Liver (tissue), 9 donors: ENCODE measurements around the gene ERAL1. TPM values are rescaled to one million over a fixed set of nuclear protein-coding genes. Genes with fewer than 3 reads are reported as not detected.

ENCODE experiments used
- DNase-seq: peaks from one replicate; pipeline ENCODE4 v3.0.0-alpha.2; 2017; ENCODE audit warnings: low spot score
- H3K27ac ChIP-seq, 2 donors: one replicate each; pipeline ENCODE4 v1.7.0; 2013; ENCODE audit warnings: inconsistent platforms in 2 of 2, low read length in 2 of 2, control low read depth in 1 of 2, low read depth in 1 of 2, mild to moderate bottlenecking in 1 of 2
- H3K27me3 ChIP-seq, 4 donors: one replicate each; pipeline versions ENCODE4 v1.6.1 to v1.7.0; 2013; ENCODE audit warnings: low read length in 3 of 4, inconsistent platforms in 1 of 4, mild to moderate bottlenecking in 1 of 4, moderate library complexity in 1 of 4; ENCODE audit not compliant: control insufficient read depth in 4 of 4, insufficient read depth in 4 of 4
- H3K36me3 ChIP-seq, 4 donors: one replicate each; pipeline versions ENCODE4 v1.6.1 to v1.7.0; 2013; ENCODE audit warnings: low read length in 3 of 4, mild to moderate bottlenecking in 3 of 4, low read depth in 1 of 4, moderate library complexity in 1 of 4; ENCODE audit not compliant: control insufficient read depth in 4 of 4, insufficient read depth in 3 of 4
- H3K4me1 ChIP-seq, 4 donors: one replicate each; pipeline versions ENCODE4 v1.6.1 to v1.7.0; 2013; ENCODE audit warnings: low read length in 3 of 4, mild to moderate bottlenecking in 3 of 4, moderate library complexity in 1 of 4; ENCODE audit not compliant: control insufficient read depth in 4 of 4, insufficient read depth in 4 of 4
- H3K4me3 ChIP-seq, 3 donors: one replicate each; pipeline versions ENCODE4 v1.6.1 to v1.7.0; 2013; ENCODE audit warnings: low read length in 3 of 3, control low read depth in 1 of 3, low read depth in 1 of 3, mild to moderate bottlenecking in 1 of 3
- H3K9ac ChIP-seq, 2 donors: one replicate each; pipeline ENCODE4 v1.7.0; 2013; ENCODE audit warnings: low read length in 2 of 2, mild to moderate bottlenecking in 2 of 2, moderate library complexity in 2 of 2, control low read depth in 1 of 2, low read depth in 1 of 2
- H3K9me3 ChIP-seq, 4 donors: one replicate each; pipeline versions ENCODE4 v1.6.1 to v1.7.0; 2013; ENCODE audit warnings: low read length in 3 of 4; ENCODE audit not compliant: control insufficient read depth in 4 of 4
- FOXA1 ChIP-seq: IDR thresholded peaks from 2 replicates; pipeline ENCODE4 v1.6.1; 2016; ENCODE audit warnings: antibody characterized with exemption
- GABPA ChIP-seq, 2 donors: IDR thresholded peaks in 1 of 2; conservative IDR thresholded peaks in 1 of 2; 2 replicates each; pipeline ENCODE4 v1.6.1; 2016; ENCODE audit warnings: antibody characterized with exemption in 2 of 2, mild to moderate bottlenecking in 1 of 2, moderate library complexity in 1 of 2
- HNF4A ChIP-seq, 2 donors: conservative IDR thresholded peaks; 2 replicates each; pipeline ENCODE4 v1.6.1; 2016; ENCODE audit warnings: antibody characterized with exemption in 2 of 2, mild to moderate bottlenecking in 2 of 2
- HNF4G ChIP-seq: IDR thresholded peaks from 2 replicates; pipeline ENCODE4 v1.6.1; 2016; ENCODE audit warnings: antibody characterized with exemption
- JUND ChIP-seq, 2 donors: IDR thresholded peaks; 2 replicates each; pipeline ENCODE4 v1.6.1; 2016; ENCODE audit warnings: antibody characterized with exemption in 2 of 2
- NR2F2 ChIP-seq: IDR thresholded peaks from 2 replicates; pipeline ENCODE4 v1.6.1; 2016; ENCODE audit warnings: antibody characterized with exemption
- RXRA ChIP-seq, 2 donors: IDR thresholded peaks; 2 replicates each; pipeline ENCODE4 v1.6.1; 2017 to 2018; ENCODE audit warnings: antibody characterized with exemption in 2 of 2, mild to moderate bottlenecking in 1 of 2
- SP1 ChIP-seq: IDR thresholded peaks from 2 replicates; pipeline ENCODE4 v1.6.1; 2018; ENCODE audit warnings: antibody characterized with exemption, mild to moderate bottlenecking
- WGBS: extraction: QIAGEN DNeasy Blood & Tissue Kit; methylation state at CpG from one replicate; pipeline ENCODE4 v1.1.7; 2013; 5-methylcytosine and 5-hydroxymethylcytosine counted together
- polyA plus RNA-seq, 2 donors: library from polyadenylated mRNA; stranded (reverse) in 1 of 2; unstranded in 1 of 2; fragments of 200-250 nt in 1 of 2; fragments of >200 nt in 1 of 2; fragmentation: Nextera tagmentation in 1 of 2; extraction: Ambion mirVana in 1 of 2; gene quantifications; one replicate each; pipeline versions ENCODE4 v1.2.1 to v1.2.3, GENCODE V29; 2013 to 2015
- total RNA-seq, 2 donors: library from RNA; depleted of rRNA; stranded (reverse); fragments of >200 nt; gene quantifications; one replicate each; pipeline ENCODE4 v1.2.3, GENCODE V29; 2014
- TF ChIP-seq, protein P1 (sequence below): IDR thresholded peaks from 2 replicates; pipeline ENCODE4 v1.6.1; 2016; ENCODE audit warnings: antibody characterized with exemption
- TF ChIP-seq, protein P2 (sequence below): IDR thresholded peaks from 2 replicates; pipeline ENCODE4 v1.6.1; 2016; ENCODE audit warnings: antibody characterized with exemption
- donor health status: healthy.
- donor health status: healthy.
- donor health status: healthy.
- donor health status: healthy.
- donor health status: healthy.

The ERAL1 gene
- total and polyA plus RNA-seq, 4 donors, result 17.3 to 34.5 (median 29.5) TPM

DNA sequence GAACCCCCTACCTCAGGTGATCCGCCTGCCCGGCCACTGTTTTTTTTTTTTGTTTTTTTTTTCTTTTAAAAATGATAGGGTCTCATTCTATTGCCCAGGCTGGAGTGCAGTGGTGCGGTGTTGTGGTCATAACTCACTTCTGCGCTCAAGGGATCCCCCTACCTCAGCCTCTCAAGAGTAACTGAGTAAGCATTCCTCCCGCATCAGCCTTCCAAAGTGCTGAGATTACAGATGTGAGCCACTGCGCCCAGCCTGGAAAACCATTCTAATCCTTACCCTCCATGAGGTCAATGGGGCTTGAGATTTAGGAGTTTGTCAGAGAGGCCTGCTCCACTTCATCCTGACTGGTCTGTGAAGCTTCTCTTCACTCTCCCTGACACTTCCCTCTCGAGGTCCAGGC is 12.5 kb downstream of the ERAL1 start:
- TF ChIP-seq, protein P1, sequence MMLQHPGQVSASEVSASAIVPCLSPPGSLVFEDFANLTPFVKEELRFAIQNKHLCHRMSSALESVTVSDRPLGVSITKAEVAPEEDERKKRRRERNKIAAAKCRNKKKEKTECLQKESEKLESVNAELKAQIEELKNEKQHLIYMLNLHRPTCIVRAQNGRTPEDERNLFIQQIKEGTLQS, result no peak
- TF ChIP-seq HNF4G, result no peak
- TF ChIP-seq GABPA (IDR thresholded peaks at IDR 0.05 in 1 of 2, conservative IDR thresholded peaks at IDR 0.05 in 1 of 2), result no peak
- TF ChIP-seq RXRA (IDR thresholded peaks at IDR 0.05), result no peak
- no peak for TF ChIP-seq SP1
- TF ChIP-seq NR2F2, result no peak
- TF ChIP-seq HNF4A (conservative IDR thresholded peaks at IDR 0.05), result no peak
- no peak for DNase-seq
- H3K9me3 ChIP-seq, result no peaks in the 10 kb centered on the region
- no peaks in the 10 kb centered on the region for H3K27me3 ChIP-seq
- no peak overlapping the region for H3K27ac ChIP-seq
- WGBS, result 95% methylated on average over 7 of the region's 7 CpGs
- no peak overlapping the region for H3K4me3 ChIP-seq
- no peaks in the 10 kb centered on the region for H3K36me3 ChIP-seq
- H3K9ac ChIP-seq, result no peak overlapping the region
- H3K4me1 ChIP-seq, result no peaks in the 10 kb centered on the region

DNA sequence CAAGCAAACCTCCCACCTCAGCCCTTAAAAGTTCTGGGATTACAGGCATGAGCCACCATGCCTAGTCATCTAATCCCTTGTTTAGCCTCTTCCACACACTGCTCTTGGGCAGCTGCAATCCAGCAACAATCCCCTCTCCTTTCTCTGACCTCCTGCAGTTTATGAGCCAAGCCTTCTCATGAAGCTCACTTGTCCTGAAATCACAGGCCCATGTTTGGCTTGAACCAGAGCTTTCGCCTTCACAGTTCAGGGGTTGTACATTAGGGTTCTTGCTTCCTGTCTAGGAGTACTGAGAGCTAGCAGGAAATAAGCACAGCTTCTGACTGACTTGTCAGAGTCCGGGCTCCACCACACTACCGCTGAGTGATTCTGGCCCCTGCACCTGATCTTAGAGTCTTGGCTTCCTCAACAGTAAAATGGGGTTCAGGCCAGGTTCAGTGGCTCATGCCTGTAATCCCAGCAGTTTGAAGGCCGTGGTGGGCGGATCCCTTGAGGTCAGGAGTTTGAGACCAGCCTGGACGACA is 16.3 kb downstream of the ERAL1 start:
- DNase-seq, result no peak
- H3K4me1 ChIP-seq, result no peaks in the 10 kb centered on the region

DNA sequence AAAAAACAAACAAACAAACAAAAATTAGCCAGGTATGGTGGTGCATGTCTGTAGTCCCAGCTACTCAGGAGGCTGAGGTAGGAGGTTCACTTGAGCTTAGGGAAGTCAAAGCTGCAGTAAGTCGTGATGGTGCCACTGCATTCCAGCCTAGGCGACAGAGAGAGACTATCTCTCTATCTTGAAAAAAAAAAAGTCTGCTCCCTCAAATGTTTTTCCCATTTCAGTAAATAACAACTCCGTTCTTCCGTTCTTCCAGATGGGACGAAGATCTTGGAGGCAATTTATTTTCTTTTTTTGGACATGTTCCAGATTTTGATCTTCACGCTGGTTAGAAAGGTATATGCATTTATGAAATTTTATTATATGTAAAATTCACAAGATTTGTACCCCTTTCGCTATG is 19.0 kb downstream of the ERAL1 start:
- peaks cover under 1 to 5% (median 3%) of the 10 kb centered on the region in 4 donors for H3K36me3 ChIP-seq
- no peak overlapping the region for H3K4me3 ChIP-seq
- no peak for DNase-seq
- H3K9ac ChIP-seq, result no peak overlapping the region
- TF ChIP-seq SP1 (no peak), FOXA1 (no peak), GABPA (IDR thresholded peaks at IDR 0.05 in 1 of 2, conservative IDR thresholded peaks at IDR 0.05 in 1 of 2) (no peak), RXRA (IDR thresholded peaks at IDR 0.05) (no peak), JUND (IDR thresholded peaks at IDR 0.05) (no peak), HNF4A (conservative IDR thresholded peaks at IDR 0.05) (no peak)
- TF ChIP-seq, protein P2, sequence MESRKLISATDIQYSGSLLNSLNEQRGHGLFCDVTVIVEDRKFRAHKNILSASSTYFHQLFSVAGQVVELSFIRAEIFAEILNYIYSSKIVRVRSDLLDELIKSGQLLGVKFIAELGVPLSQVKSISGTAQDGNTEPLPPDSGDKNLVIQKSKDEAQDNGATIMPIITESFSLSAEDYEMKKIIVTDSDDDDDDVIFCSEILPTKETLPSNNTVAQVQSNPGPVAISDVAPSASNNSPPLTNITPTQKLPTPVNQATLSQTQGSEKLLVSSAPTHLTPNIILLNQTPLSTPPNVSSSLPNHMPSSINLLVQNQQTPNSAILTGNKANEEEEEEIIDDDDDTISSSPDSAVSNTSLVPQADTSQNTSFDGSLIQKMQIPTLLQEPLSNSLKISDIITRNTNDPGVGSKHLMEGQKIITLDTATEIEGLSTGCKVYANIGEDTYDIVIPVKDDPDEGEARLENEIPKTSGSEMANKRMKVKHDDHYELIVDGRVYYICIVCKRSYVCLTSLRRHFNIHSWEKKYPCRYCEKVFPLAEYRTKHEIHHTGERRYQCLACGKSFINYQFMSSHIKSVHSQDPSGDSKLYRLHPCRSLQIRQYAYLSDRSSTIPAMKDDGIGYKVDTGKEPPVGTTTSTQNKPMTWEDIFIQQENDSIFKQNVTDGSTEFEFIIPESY, result no peak
- TF ChIP-seq, protein P1, result no peak
- no peaks in the 10 kb centered on the region for H3K9me3 ChIP-seq
- 92% methylated on average over 7 of the region's 7 CpGs for WGBS
- H3K27me3 ChIP-seq, result no peaks in the 10 kb centered on the region
- no peak overlapping the region for H3K27ac ChIP-seq
- H3K4me1 ChIP-seq, result no peaks in the 10 kb centered on the region

More for the DNA sequence above, 16.3 kb downstream of the ERAL1 start:
- TF ChIP-seq, protein P2, result no peak
- WGBS, result 79% methylated on average over 6 of the region's 6 CpGs
- no peak overlapping the region for H3K9ac ChIP-seq
- no peak overlapping the region for H3K4me3 ChIP-seq
- H3K27me3 ChIP-seq, result no peaks in the 10 kb centered on the region
- H3K9me3 ChIP-seq, result no peaks in the 10 kb centered on the region
- no peak overlapping the region for H3K27ac ChIP-seq
- H3K36me3 ChIP-seq, result no peaks in the 10 kb centered on the region
